Gastrocnemius medialis (tissue), 4 donors: ENCODE data around the gene CIB4. TPM values are rescaled to one million over a fixed set of nuclear protein-coding genes. Genes with fewer than 3 reads are reported as not detected.

Experiments
- ATAC-seq, 2 donors: fragments of 150-250 bp; one replicate each; pipeline ENCODE4 v1.9.1; 2016
- DNase-seq, 2 donors: peaks; one replicate each; pipeline ENCODE4 v3.0.0-alpha.2; 2019
- H3K27ac ChIP-seq, 4 donors: fragments of 200-600 bp; sonication (generic); 1 replicate in 1 of 4; 2 replicates in 3 of 4; pipeline ENCODE4 v1.5.1; 2016 to 2018; ENCODE audit warnings: mild to moderate bottlenecking in 2 of 4, moderate library complexity in 1 of 4
- H3K27me3 ChIP-seq, 3 donors: fragments of 200-600 bp; sonication (generic) in 2 of 3; 1 replicate in 1 of 3; 2 replicates in 2 of 3; pipeline versions ENCODE4 v1.5.1 to v1.6.0; 2016 to 2019; ENCODE audit warnings: mild to moderate bottlenecking in 1 of 3, moderate library complexity in 1 of 3
- H3K36me3 ChIP-seq, 2 donors: fragments of 200-600 bp; sonication (generic) in 1 of 2; one replicate each; pipeline ENCODE4 v1.5.1; 2017 to 2018
- H3K4me1 ChIP-seq, 2 donors: fragments of 200-600 bp; sonication (generic) in 1 of 2; one replicate each; pipeline ENCODE4 v1.5.1; 2016 to 2017; ENCODE audit warnings: mild to moderate bottlenecking in 2 of 2
- H3K4me3 ChIP-seq, 4 donors: fragments of 200-600 bp; sonication (generic) in 3 of 4; 1 replicate in 1 of 4; 2 replicates in 3 of 4; pipeline ENCODE4 v1.5.1; 2016 to 2019; ENCODE audit warnings: mild to moderate bottlenecking in 2 of 4
- H3K9me3 ChIP-seq, 3 donors: fragments of 200-600 bp; sonication (generic) in 2 of 3; 1 replicate in 1 of 3; 2 replicates in 2 of 3; pipeline ENCODE4 v1.5.1; 2016 to 2019
- POLR2A ChIP-seq, 2 donors: fragments of 450-650 bp; IDR thresholded peaks; one replicate each; pipeline ENCODE4 v1.6.1; 2017; ENCODE audit warnings: antibody characterized with exemption in 2 of 2, mild to moderate bottlenecking in 2 of 2, moderate library complexity in 2 of 2
- in situ Hi-C, 4 donors: fragments of 200-750 bp; cut with MboI; loops; one replicate each; pipeline versions ENCODE4 v1.15.0 to v1.8.0; 2017; ENCODE audit warnings: low sequenced_read_pairs in 4 of 4
- intact Hi-C: fragments of 100-400 bp; cut with DNase I; formaldehyde crosslinking; loops from one replicate; pipeline ENCODE4 v1.15.1; 2023; ENCODE audit warnings: low total_unique reads
- total RNA-seq, 4 donors: library from RNA; depleted of rRNA; stranded (reverse); fragments of >200 nt; gene quantifications; one replicate each; pipeline versions ENCODE4 v1.1.0 to v1.2.3, GENCODE V29; 2016
- TF ChIP-seq, protein P1 (sequence below), 5 experiments: fragments of 450-650 bp in 3 of 5; fragments of 200-600 bp in 2 of 5; sonication (generic) in 2 of 5; IDR thresholded peaks in 4 of 5; conservative IDR thresholded peaks in 1 of 5; 1 replicate in 4 of 5; 2 replicates in 1 of 5; pipeline ENCODE4 v1.5.1; 2016 to 2019; ENCODE audit warnings: antibody characterized with exemption in 5 of 5, mild to moderate bottlenecking in 3 of 5, moderate library complexity in 3 of 5

CIB4 gene
- total RNA-seq: not detected

GRCh38 chr2:26640781-26641564, at the start of gene CIB4:
Gene CIB4, minus strand, starts transcription at chr2:26641366. Its CDS starts 52 bp downstream, at chr2:26641314.
- Histone ChIP-seq H3K4me1 (no peaks in the 10 kb centered on the region), H3K4me3 (no peak within 1 kb of the TSS), H3K27ac (no peak within 1 kb of the TSS), H3K36me3 (no peaks in the 10 kb centered on the region), H3K27me3 (peaks cover 5 to 7% (median 6%) of the 10 kb centered on the region in 3 donors), H3K9me3 (no peaks in the 10 kb centered on the region)
- ATAC-seq (no peak), DNase-seq (no peak)
- intact Hi-C loops: no loop called here
- TF ChIP-seq POLR2A (IDR thresholded peaks at IDR 0.05): no peak
- TF ChIP-seq, protein P1, sequence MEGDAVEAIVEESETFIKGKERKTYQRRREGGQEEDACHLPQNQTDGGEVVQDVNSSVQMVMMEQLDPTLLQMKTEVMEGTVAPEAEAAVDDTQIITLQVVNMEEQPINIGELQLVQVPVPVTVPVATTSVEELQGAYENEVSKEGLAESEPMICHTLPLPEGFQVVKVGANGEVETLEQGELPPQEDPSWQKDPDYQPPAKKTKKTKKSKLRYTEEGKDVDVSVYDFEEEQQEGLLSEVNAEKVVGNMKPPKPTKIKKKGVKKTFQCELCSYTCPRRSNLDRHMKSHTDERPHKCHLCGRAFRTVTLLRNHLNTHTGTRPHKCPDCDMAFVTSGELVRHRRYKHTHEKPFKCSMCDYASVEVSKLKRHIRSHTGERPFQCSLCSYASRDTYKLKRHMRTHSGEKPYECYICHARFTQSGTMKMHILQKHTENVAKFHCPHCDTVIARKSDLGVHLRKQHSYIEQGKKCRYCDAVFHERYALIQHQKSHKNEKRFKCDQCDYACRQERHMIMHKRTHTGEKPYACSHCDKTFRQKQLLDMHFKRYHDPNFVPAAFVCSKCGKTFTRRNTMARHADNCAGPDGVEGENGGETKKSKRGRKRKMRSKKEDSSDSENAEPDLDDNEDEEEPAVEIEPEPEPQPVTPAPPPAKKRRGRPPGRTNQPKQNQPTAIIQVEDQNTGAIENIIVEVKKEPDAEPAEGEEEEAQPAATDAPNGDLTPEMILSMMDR (IDR thresholded peaks at IDR 0.05 in 4 of 5, conservative IDR thresholded peaks at IDR 0.05 in 1 of 5): no peak
- in situ Hi-C loops: no loop called here

DNA sequence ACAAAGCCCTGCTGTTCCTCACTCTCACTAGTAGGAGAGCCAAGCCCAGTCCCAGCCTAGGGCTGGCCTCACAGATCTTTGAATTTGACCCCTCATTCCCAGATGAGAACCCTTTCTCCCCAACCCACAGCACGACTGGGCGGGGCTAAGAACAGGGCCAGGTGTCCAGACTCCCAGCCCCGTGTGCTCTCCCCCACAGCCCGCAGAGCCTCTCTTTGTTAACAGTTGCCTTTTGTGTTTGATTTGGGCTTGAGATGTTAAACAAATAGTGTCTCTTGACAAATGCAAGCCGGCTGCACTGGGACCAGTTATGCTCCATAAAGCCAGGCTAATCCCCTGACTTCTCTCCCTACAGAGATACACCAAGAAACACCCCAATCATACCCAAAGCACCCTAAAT, 46.6 kb upstream of the CIB4 start:
- H3K4me1 ChIP-seq: peaks cover 0 to under 1% of the 10 kb centered on the region in 2 donors
- no peak overlapping the region for H3K27ac ChIP-seq
- no peaks in the 10 kb centered on the region for H3K36me3 ChIP-seq
- no peaks in the 10 kb centered on the region for H3K9me3 ChIP-seq
- H3K27me3 ChIP-seq: no peaks in the 10 kb centered on the region
- no peak overlapping the region for H3K4me3 ChIP-seq
- TF ChIP-seq POLR2A (IDR thresholded peaks at IDR 0.05): no peak
- TF ChIP-seq, protein P1 (IDR thresholded peaks at IDR 0.05 in 4 of 5, conservative IDR thresholded peaks at IDR 0.05 in 1 of 5): no peak
- in situ Hi-C loops: no loop called here
- no peak for ATAC-seq
- no peak for DNase-seq
- intact Hi-C loops: no loop called here

- in situ Hi-C loops: no loop called here
These were observed 46.2 kb upstream of the CIB4 start for GRCh38 chr2:26687328-26687727.

DNA sequence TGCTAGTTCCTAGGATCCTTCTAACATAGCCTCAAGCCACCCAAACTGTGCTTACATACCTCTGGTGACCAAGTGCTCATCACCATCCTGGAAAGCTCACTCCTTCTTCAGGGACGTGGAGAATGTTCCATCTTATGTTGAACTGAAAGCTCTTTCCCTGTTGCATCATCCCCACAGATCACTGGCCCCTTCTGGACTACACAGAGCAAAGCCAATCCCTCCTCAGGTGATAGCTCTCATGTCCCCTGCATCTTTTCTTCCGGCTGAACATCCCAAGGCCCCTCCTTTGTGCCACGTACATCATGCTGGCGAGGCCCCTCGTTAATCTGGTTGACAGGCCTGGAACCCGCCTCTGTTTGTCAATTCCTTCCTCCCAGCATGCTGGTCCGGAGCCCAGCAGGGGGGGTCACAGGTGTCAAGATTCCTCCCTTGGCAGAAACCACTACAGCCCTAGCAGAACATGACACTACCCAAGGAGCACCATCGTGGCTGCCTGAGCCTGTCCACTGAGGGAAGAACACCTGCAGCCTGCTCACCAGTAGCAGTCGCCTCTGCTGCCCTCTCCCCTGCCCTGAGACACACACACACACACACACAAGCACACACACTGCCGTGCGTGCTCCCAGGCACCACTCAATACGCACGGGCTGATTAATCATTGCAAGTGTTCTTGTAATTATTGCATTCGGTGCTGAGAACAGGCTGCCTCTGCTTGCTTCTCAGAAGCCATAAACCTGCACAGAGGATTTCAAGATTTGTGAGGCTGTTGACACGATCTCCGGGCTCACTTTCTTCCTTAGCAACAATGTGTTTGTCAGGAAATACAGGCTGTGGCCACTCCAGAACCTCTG, 45.0 kb upstream of the CIB4 start:
- ATAC-seq (no peak), DNase-seq (no peak)
- in situ Hi-C loops: no loop called here
- no peaks in the 10 kb centered on the region for H3K4me1 ChIP-seq
- no peak overlapping the region for H3K4me3 ChIP-seq
- H3K9me3 ChIP-seq: no peaks in the 10 kb centered on the region
- no peaks in the 10 kb centered on the region for H3K27me3 ChIP-seq
- TF ChIP-seq POLR2A (IDR thresholded peaks at IDR 0.05): no peak
- no peak overlapping the region for H3K27ac ChIP-seq
- no peaks in the 10 kb centered on the region for H3K36me3 ChIP-seq
- intact Hi-C loops: no loop called here

More at GRCh38 chr2:26687328-26687727, 46.2 kb upstream of the CIB4 start:
- Histone ChIP-seq H3K27ac (no peak overlapping the region), H3K4me3 (no peak overlapping the region), H3K27me3 (no peaks in the 10 kb centered on the region), H3K36me3 (no peaks in the 10 kb centered on the region), H3K9me3 (no peaks in the 10 kb centered on the region), H3K4me1 (no peaks in the 10 kb centered on the region)
- intact Hi-C loops: no loop called here
- TF ChIP-seq, protein P1 (IDR thresholded peaks at IDR 0.05 in 4 of 5, conservative IDR thresholded peaks at IDR 0.05 in 1 of 5): no peak
- TF ChIP-seq POLR2A (IDR thresholded peaks at IDR 0.05): no peak
- DNase-seq (no peak), ATAC-seq (no peak)

GRCh38 chr2:26685341-26685740, 44.2 kb upstream of the CIB4 start:
- intact Hi-C loops: no loop called here
- ATAC-seq (no peak), DNase-seq (no peak)
- Histone ChIP-seq H3K4me1 (no peaks in the 10 kb centered on the region), H3K36me3 (no peaks in the 10 kb centered on the region), H3K4me3 (no peak overlapping the region), H3K27ac (no peak overlapping the region), H3K9me3 (no peaks in the 10 kb centered on the region), H3K27me3 (no peaks in the 10 kb centered on the region)
- no peak for TF ChIP-seq POLR2A (IDR thresholded peaks at IDR 0.05)
- TF ChIP-seq, protein P1 (IDR thresholded peaks at IDR 0.05 in 4 of 5, conservative IDR thresholded peaks at IDR 0.05 in 1 of 5): no peak
- in situ Hi-C loops: no loop called here
